ENCODE measurements around the gene ATPAF1.
"Not testable (repeated sequence)": the region's sequence is repeated elsewhere in the genome, so short reads cannot be mapped to it uniquely, and the experiment has no call there.

The ATPAF1 gene

GRCh38 chr1:46699666-46700065, 31.5 kb upstream of the ATPAF1 start:
- TF ChIP-seq CTCF (IDR thresholded peaks at IDR 0.05; ENCODE audit: borderline replicate concordance, insufficient read depth, low read depth, low read length) = no peak
- no peak overlapping the region for H3K4me3 ChIP-seq (ENCODE audit: low read depth, low read length)

- no peak overlapping the region for H3K4me3 ChIP-seq (ENCODE audit: low read depth, low read length)
Measured at GRCh38 chr1:46697053-46697452, 28.9 kb upstream of the ATPAF1 start.

GRCh38 chr1:46694676-46695075, 26.5 kb upstream of the ATPAF1 start:
- not testable (repeated sequence) for H3K4me3 ChIP-seq (ENCODE audit: low read depth, low read length)

More at GRCh38 chr1:46697053-46697452, 28.9 kb upstream of the ATPAF1 start:
- TF ChIP-seq CTCF (IDR thresholded peaks at IDR 0.05; ENCODE audit: borderline replicate concordance, insufficient read depth, low read depth, low read length) = no peak

GRCh38 chr1:46692811-46693770, 24.9 kb upstream of the ATPAF1 start:
- H3K4me3 ChIP-seq (ENCODE audit: low read depth, low read length) = no peak overlapping the region
- no peak for TF ChIP-seq CTCF (IDR thresholded peaks at IDR 0.05; ENCODE audit: borderline replicate concordance, insufficient read depth, low read depth, low read length)

GRCh38 chr1:46691997-46692790, 24.0 kb upstream of the ATPAF1 start:
- TF ChIP-seq CTCF (IDR thresholded peaks at IDR 0.05; ENCODE audit: borderline replicate concordance, insufficient read depth, low read depth, low read length) = no peak
- no peak overlapping the region for H3K4me3 ChIP-seq (ENCODE audit: low read depth, low read length)

GRCh38 chr1:46690931-46691421, 22.8 kb upstream of the ATPAF1 start:
- no peak overlapping the region for H3K4me3 ChIP-seq (ENCODE audit: low read depth, low read length)
- no peak for TF ChIP-seq CTCF (IDR thresholded peaks at IDR 0.05; ENCODE audit: borderline replicate concordance, insufficient read depth, low read depth, low read length)

GRCh38 chr1:46689897-46690296, 21.7 kb upstream of the ATPAF1 start:
- no peak overlapping the region for H3K4me3 ChIP-seq (ENCODE audit: low read depth, low read length)
- no peak for TF ChIP-seq CTCF (IDR thresholded peaks at IDR 0.05; ENCODE audit: borderline replicate concordance, insufficient read depth, low read depth, low read length)

Measured in GM12875 (cell line).